ENCODE measurements around the gene CDPF1. TPM values are rescaled to one million over a fixed set of nuclear protein-coding genes. Genes with fewer than 3 reads are reported as not detected.

CDPF1 gene
- total RNA-seq, 1 experiment from 2014 or later, result 11.2 TPM

DNA sequence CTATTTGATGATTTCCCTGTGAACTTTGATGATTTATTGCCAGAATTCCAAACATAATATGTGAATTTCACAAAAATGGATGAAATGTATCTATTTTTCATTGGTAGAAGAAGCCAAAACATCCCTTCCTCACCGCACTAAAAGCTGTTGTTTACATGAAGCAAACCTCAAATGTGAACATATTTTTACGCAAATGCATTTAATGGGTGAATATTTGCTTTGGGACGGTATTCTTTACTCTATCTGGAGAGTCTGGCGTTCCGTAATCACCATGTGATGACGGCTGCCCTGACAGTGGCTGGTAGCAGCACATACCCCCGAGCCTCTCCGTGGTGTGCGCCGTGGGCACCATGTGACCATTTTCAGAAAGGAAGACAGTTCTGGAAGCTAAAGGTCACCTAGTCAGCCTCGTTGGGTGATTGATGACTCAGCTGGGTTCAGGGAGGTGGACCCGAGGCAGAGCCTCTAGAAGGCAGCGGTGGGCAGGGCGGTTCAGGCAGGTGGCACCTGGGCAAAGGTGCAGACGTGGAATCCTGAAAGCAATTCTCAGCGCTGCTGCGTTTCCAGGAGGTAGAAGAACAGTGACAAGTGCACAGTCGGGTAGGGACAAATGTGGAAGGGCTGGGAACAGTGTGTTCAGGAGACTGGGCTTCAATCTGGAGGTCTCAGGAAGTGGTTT lies 54.5 kb downstream of the CDPF1 start:
- Histone ChIP-seq H3K4me1 (ENCODE audit: control insufficient read depth, insufficient read depth, low read length) (no peaks in the 10 kb centered on the region), H3K4me3 (ENCODE audit: low read depth in 2 of 2, low read length in 2 of 2) (no peak overlapping the region), H3K27ac (ENCODE audit: low read length) (no peak overlapping the region), H3K9me3 (ENCODE audit: control insufficient read depth, insufficient read depth, low read depth, low read length) (no peaks in the 10 kb centered on the region), H3K27me3 (ENCODE audit: control insufficient read depth, insufficient read depth, low read length) (no peaks in the 10 kb centered on the region), H3K36me3 (ENCODE audit: control insufficient read depth, insufficient read depth, low read length) (no peaks in the 10 kb centered on the region)
- in situ Hi-C loops (cut with HindIII; ENCODE audit: low pct_unique_long_range_greater_than_20kb, low sequenced_read_pairs), result no loop called here
- CTCF ChIA-PET, result no interaction called here
- POLR2A ChIA-PET, result interaction anchor here (0.5 kb wide), 1 partner anchor 175 kb away, joined by 3 read pairs; no protein-coding TSS in a partner anchor
- DNase-seq (ENCODE audit: low read depth, low spot score) (no peak), ATAC-seq (no peak)
- BruUV-seq (replicated peaks), result no TSS peak
- no peak for TF ChIP-seq POLR2AphosphoS5 (IDR thresholded peaks at IDR 0.05; ENCODE audit: low read depth, low read length)
- TF ChIP-seq, protein P1, sequence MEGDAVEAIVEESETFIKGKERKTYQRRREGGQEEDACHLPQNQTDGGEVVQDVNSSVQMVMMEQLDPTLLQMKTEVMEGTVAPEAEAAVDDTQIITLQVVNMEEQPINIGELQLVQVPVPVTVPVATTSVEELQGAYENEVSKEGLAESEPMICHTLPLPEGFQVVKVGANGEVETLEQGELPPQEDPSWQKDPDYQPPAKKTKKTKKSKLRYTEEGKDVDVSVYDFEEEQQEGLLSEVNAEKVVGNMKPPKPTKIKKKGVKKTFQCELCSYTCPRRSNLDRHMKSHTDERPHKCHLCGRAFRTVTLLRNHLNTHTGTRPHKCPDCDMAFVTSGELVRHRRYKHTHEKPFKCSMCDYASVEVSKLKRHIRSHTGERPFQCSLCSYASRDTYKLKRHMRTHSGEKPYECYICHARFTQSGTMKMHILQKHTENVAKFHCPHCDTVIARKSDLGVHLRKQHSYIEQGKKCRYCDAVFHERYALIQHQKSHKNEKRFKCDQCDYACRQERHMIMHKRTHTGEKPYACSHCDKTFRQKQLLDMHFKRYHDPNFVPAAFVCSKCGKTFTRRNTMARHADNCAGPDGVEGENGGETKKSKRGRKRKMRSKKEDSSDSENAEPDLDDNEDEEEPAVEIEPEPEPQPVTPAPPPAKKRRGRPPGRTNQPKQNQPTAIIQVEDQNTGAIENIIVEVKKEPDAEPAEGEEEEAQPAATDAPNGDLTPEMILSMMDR (IDR thresholded peaks at IDR 0.05), result no peak
- TF ChIP-seq SIN3A (IDR thresholded peaks at IDR 0.05; ENCODE audit: borderline replicate concordance, insufficient read depth, low read depth, low read length), result no peak
- TF ChIP-seq, protein P2, sequence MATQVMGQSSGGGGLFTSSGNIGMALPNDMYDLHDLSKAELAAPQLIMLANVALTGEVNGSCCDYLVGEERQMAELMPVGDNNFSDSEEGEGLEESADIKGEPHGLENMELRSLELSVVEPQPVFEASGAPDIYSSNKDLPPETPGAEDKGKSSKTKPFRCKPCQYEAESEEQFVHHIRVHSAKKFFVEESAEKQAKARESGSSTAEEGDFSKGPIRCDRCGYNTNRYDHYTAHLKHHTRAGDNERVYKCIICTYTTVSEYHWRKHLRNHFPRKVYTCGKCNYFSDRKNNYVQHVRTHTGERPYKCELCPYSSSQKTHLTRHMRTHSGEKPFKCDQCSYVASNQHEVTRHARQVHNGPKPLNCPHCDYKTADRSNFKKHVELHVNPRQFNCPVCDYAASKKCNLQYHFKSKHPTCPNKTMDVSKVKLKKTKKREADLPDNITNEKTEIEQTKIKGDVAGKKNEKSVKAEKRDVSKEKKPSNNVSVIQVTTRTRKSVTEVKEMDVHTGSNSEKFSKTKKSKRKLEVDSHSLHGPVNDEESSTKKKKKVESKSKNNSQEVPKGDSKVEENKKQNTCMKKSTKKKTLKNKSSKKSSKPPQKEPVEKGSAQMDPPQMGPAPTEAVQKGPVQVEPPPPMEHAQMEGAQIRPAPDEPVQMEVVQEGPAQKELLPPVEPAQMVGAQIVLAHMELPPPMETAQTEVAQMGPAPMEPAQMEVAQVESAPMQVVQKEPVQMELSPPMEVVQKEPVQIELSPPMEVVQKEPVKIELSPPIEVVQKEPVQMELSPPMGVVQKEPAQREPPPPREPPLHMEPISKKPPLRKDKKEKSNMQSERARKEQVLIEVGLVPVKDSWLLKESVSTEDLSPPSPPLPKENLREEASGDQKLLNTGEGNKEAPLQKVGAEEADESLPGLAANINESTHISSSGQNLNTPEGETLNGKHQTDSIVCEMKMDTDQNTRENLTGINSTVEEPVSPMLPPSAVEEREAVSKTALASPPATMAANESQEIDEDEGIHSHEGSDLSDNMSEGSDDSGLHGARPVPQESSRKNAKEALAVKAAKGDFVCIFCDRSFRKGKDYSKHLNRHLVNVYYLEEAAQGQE (IDR thresholded peaks at IDR 0.05; ENCODE audit: insufficient read depth in 1 of 2, low read depth in 2 of 2, low read length in 1 of 2), result no peak
- no peak for TF ChIP-seq TCF7L2 (IDR thresholded peaks at IDR 0.05; ENCODE audit: low read depth, low read length)
- intact Hi-C loops (cut with micrococcal nuclease; ENCODE audit: unreplicated experiment), result no loop called here

Other genes starting within 250 kb of the CDPF1 start
- gene PPARA, start 99.8 kb downstream of the CDPF1 start, total RNA-seq (2021; ENCODE audit: unreplicated experiment), result 10.7 TPM
- gene PKDREJ, start 13.1 kb upstream of the CDPF1 start, total RNA-seq (2021; ENCODE audit: unreplicated experiment), result not detected
- gene TTC38, start 17.7 kb upstream of the CDPF1 start, total RNA-seq (2021; ENCODE audit: unreplicated experiment), result 14.0 TPM
- gene GTSE1, start 46.6 kb upstream of the CDPF1 start, total RNA-seq (2021; ENCODE audit: unreplicated experiment), result 36.2 TPM
- gene TRMU, start 85.4 kb upstream of the CDPF1 start, total RNA-seq (2021; ENCODE audit: unreplicated experiment), result 48.8 TPM

All from Panc1 (cell line).